B cell (primary cell): Measurements from ENCODE around the gene PARD6G. TPM values are rescaled to one million over a fixed set of nuclear protein-coding genes. Genes with fewer than 3 reads are reported as not detected.

Experiments
- ATAC-seq: fragments of 200-7000 bp; cut with Tn5 transposase; one replicate; pipeline ENCODE4 v1.10.0; 2021; ENCODE audit warnings: low read depth, mild to moderate bottlenecking, moderate number of reproducible peaks, moderate library complexity
- CTCF ChIA-PET: fragments of 350-600 bp; sonication (Branson Sonifier 250); formaldehyde crosslinking; loops from one replicate; lab custom pipeline; 2021; ENCODE audit warnings: antibody characterized with exemption, inconsistent platforms; lab: Charles Lee
- POLR2A ChIA-PET: fragments of 350-600 bp; sonication (Branson Sonifier 250); formaldehyde crosslinking; loops from one replicate; lab custom pipeline; 2021; ENCODE audit warnings: antibody characterized with exemption; lab: Charles Lee
- DNase-seq: peaks from one replicate; pipeline ENCODE4 v3.0.0; 2013
- H2AFZ ChIP-seq: 2 replicates; pipeline ENCODE4 v1.6.1; 2012; ENCODE audit warnings: mild to moderate bottlenecking, low read depth, low read length; ENCODE audit not compliant: insufficient read depth, poor library complexity, severe bottlenecking
- H3K27ac ChIP-seq, 2 donors: 1 replicate in 1 of 2; 2 replicates in 1 of 2; pipeline ENCODE4 v1.5.1; 2012 to 2013; ENCODE audit warnings: low read length in 2 of 2, mild to moderate bottlenecking in 2 of 2, moderate library complexity in 1 of 2
- H3K27me3 ChIP-seq, 4 experiments: fragments of 200-600 bp in 1 of 4; sonication (generic) in 1 of 4; replicated peaks in 1 of 4; 1 replicate in 2 of 4; 2 replicates in 2 of 4; pipeline versions ENCODE4 v1.6.1 to v1.7.0; 2013 to 2016; ENCODE audit warnings: low read length in 3 of 4, mild to moderate bottlenecking in 2 of 4, mixed read lengths in 1 of 4, moderate library complexity in 1 of 4; ENCODE audit not compliant: insufficient read depth in 4 of 4, control insufficient read depth in 3 of 4; ENCODE audit errors: control extremely low read depth in 1 of 4
- H3K36me3 ChIP-seq, 2 experiments: replicated peaks in 1 of 2; 1 replicate in 1 of 2; 2 replicates in 1 of 2; pipeline versions ENCODE4 v1.6.1 to v1.7.1; 2013; ENCODE audit warnings: low read length in 1 of 2; ENCODE audit not compliant: insufficient read depth in 2 of 2, control insufficient read depth in 1 of 2; ENCODE audit errors: control extremely low read depth in 1 of 2, extremely low read depth in 1 of 2
- H3K4me1 ChIP-seq, 2 donors: fragments of 200-600 bp in 1 of 2; sonication (generic) in 1 of 2; 1 replicate in 1 of 2; 2 replicates in 1 of 2; pipeline versions ENCODE4 v1.5.1 to v1.6.1; 2013 to 2017; ENCODE audit warnings: low read length in 2 of 2; ENCODE audit not compliant: control insufficient read depth in 2 of 2, insufficient read depth in 2 of 2
- H3K4me2 ChIP-seq: replicated peaks from 2 replicates; pipeline ENCODE3; 2012; ENCODE audit warnings: mild to moderate bottlenecking, low read depth, low read length; ENCODE audit not compliant: poor library complexity, severe bottlenecking
- H3K4me3 ChIP-seq, 5 experiments: fragments of 200-600 bp in 1 of 5; sonication (generic) in 1 of 5; 1 replicate in 3 of 5; 2 replicates in 2 of 5; pipeline versions ENCODE4 v1.5.1 to v1.7.0; 2011 to 2016; ENCODE audit warnings: low read length in 4 of 5, mild to moderate bottlenecking in 4 of 5, low read depth in 2 of 5, control low read depth in 1 of 5, moderate library complexity in 1 of 5; ENCODE audit not compliant: insufficient read depth in 1 of 5; ENCODE audit errors: control extremely low read depth in 1 of 5, extremely low read depth in 1 of 5
- H3K79me2 ChIP-seq: fragments of 200-600 bp; sonication (generic); one replicate; pipeline ENCODE4 v1.6.0; 2016; ENCODE audit warnings: low read length; ENCODE audit not compliant: control insufficient read depth, insufficient read depth
- H3K9ac ChIP-seq: fragments of 200-600 bp; sonication (generic); 2 replicates; pipeline ENCODE4 v1.6.1; 2017; ENCODE audit warnings: mild to moderate bottlenecking, low read length, moderate library complexity
- H3K9me3 ChIP-seq, 3 donors: one replicate each; pipeline versions ENCODE4 v1.6.1 to v1.7.1; 2013; ENCODE audit warnings: low read length in 2 of 3; ENCODE audit not compliant: control insufficient read depth in 2 of 3, insufficient read depth in 1 of 3; ENCODE audit errors: control extremely low read depth in 1 of 3
- H4K20me1 ChIP-seq: 2 replicates; pipeline ENCODE4 v1.6.0; 2012; ENCODE audit warnings: mild to moderate bottlenecking, low read length; ENCODE audit not compliant: insufficient read depth, control insufficient read depth, poor library complexity, severe bottlenecking
- H3K27ac Mint-ChIP-seq: one replicate; pipeline ENCODE4 v1.8.0; 2021; ENCODE audit warnings: mixed read lengths
- H3K27me3 Mint-ChIP-seq: one replicate; pipeline ENCODE4 v1.8.0; 2021; ENCODE audit warnings: mixed read lengths
- H3K4me1 Mint-ChIP-seq: one replicate; pipeline ENCODE4 v1.8.0; 2021; ENCODE audit warnings: mixed read lengths
- H3K4me3 Mint-ChIP-seq: one replicate; pipeline ENCODE4 v1.8.0; 2021; ENCODE audit warnings: mixed read lengths
- H3K9me3 Mint-ChIP-seq: one replicate; pipeline ENCODE4 v1.8.0; 2022; ENCODE audit warnings: mixed read lengths; ENCODE audit not compliant: insufficient read depth
- CTCF ChIP-seq: fragments of 200-600 bp; IDR thresholded peaks from one replicate; pipeline ENCODE4 v1.8.0; 2022; ENCODE audit warnings: antibody characterized with exemption, mild to moderate bottlenecking
- EZH2 ChIP-seq: IDR thresholded peaks from 2 replicates; pipeline ENCODE4 v1.6.1; 2012; ENCODE audit warnings: borderline replicate concordance, low read depth, mild to moderate bottlenecking, moderate library complexity, low read length; ENCODE audit not compliant: insufficient read depth, poor library complexity, severe bottlenecking
- WGBS: methylation state at CpG from one replicate; pipeline ENCODE4 v1.1.5; 2013; ENCODE audit warnings: missing lambda C conversion rate; ENCODE audit not compliant: insufficient coverage; 5-methylcytosine and 5-hydroxymethylcytosine counted together
- intact Hi-C: fragments of 100-400 bp; cut with micrococcal nuclease; formaldehyde crosslinking; loops from one replicate; pipeline ENCODE4 v1.10.0; 2022
- polyA plus RNA-seq: library from polyadenylated mRNA; depleted of rRNA; stranded (reverse); fragments of >200 nt; gene quantifications from 2 replicates; pipeline ENCODE4 v1.2.3, GENCODE V29; 2012
- total RNA-seq, 2 donors: library from RNA; stranded (reverse); fragments of 120-200 nt in 1 of 2; gene quantifications; 1 replicate in 1 of 2; 2 replicates in 1 of 2; pipeline versions ENCODE4 v1.2.3 to v1.2.4, GENCODE V29; 2013 to 2022

The PARD6G gene
- total and polyA plus RNA-seq, 2 donors (not counting 1 experiment from before 2014, with no cell fraction given) = not detected

- Mint-ChIP-seq H3K27ac (no peak overlapping the region), H3K27me3 (peaks cover 27% of the 10 kb centered on the region), H3K4me3 (no peak overlapping the region), H3K9me3 (peaks cover 4% of the 10 kb centered on the region), H3K4me1 (peaks cover 4% of the 10 kb centered on the region)
- Histone ChIP-seq H3K27ac (no peak overlapping the region), H2AFZ (no peak overlapping the region), H3K4me1 (peaks cover 0 to 3% of the 10 kb centered on the region in 2 donors), H3K9ac (no peak overlapping the region), H3K27me3 (peaks cover 0 to 20% (median 8%) of the 10 kb centered on the region in 4 experiments), H3K4me3 (no peak overlapping the region), H3K36me3 (no peaks in the 10 kb centered on the region), H3K9me3 (peaks cover 0 to 43% (median 8%) of the 10 kb centered on the region in 3 donors), H3K79me2 (no peaks in the 10 kb centered on the region), H3K4me2 (no peak overlapping the region), H4K20me1 (no peaks in the 10 kb centered on the region)
- no peak for ATAC-seq
- ChIA-PET POLR2A (no interaction called here), CTCF (interaction anchor here (1.0 kb wide), 1 partner anchor 9 kb away, joined by 4 read pairs; no protein-coding TSS in a partner anchor)
- intact Hi-C loops = no loop called here
- WGBS = 90% methylated on average over 9 of the region's 9 CpGs
- TF ChIP-seq EZH2 (no peak), CTCF (no peak)
- DNase-seq = no peak
These were observed 80.0 kb downstream of the PARD6G start for GRCh38 chr18:80167331-80167730.

DNA sequence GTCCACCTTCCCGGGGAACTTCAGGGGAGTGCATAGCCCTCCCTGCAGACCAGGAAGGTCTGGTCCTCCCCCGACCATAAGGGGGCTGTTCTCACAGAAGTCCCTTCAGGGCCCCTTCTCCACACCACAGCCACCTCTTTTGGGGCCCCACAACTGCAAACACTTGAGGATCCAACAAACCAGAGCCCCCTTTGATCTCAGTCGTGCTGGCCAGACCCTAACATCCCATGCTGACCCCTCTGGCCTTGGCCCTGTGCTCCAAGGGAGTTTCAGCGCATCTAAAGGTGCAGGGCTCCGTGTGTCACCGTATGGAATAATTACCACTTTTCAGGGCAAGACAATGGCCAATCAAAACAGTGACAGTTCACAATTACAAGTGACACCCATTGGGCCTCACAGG, 80.6 kb downstream of the PARD6G start:
- no peaks in the 10 kb centered on the region for H3K79me2 ChIP-seq
- H3K4me3 ChIP-seq = no peak overlapping the region
- H3K27ac Mint-ChIP-seq = no peak overlapping the region
- intact Hi-C loops = no loop called here
- H4K20me1 ChIP-seq = no peaks in the 10 kb centered on the region
- H3K9me3 ChIP-seq = peaks cover 0 to 43% (median 8%) of the 10 kb centered on the region in 3 donors
- H3K4me1 Mint-ChIP-seq = peaks cover 4% of the 10 kb centered on the region
- ChIA-PET CTCF (no interaction called here), POLR2A (no interaction called here)
- no peak for DNase-seq
- no peak overlapping the region for H3K4me3 Mint-ChIP-seq
- no peak overlapping the region for H3K4me2 ChIP-seq
- ATAC-seq = no peak
- no peak overlapping the region for H3K9ac ChIP-seq
- peaks cover 0 to 3% of the 10 kb centered on the region in 2 donors for H3K4me1 ChIP-seq
- no peaks in the 10 kb centered on the region for H3K36me3 ChIP-seq
- TF ChIP-seq EZH2 (no peak), CTCF (no peak)
- H2AFZ ChIP-seq = no peak overlapping the region
- H3K27me3 Mint-ChIP-seq = peaks cover 23% of the 10 kb centered on the region
- H3K27me3 ChIP-seq = peaks cover 0 to 15% (median 7%) of the 10 kb centered on the region in 4 experiments
- H3K27ac ChIP-seq = no peak overlapping the region
- H3K9me3 Mint-ChIP-seq = peaks cover 4% of the 10 kb centered on the region
- WGBS = 89% methylated on average over 5 of the region's 6 CpGs
